HepG2 (cell line): Measurements from ENCODE around the gene TLK2. TPM values are rescaled to one million over a fixed set of nuclear protein-coding genes. Genes with fewer than 3 reads are reported as not detected.

Source experiments
- ATAC-seq: fragments of 200-7000 bp; cut with Tn5 transposase; 3 replicates; pipeline ENCODE4 v1.9.1; 2020; ENCODE audit warnings: mild to moderate bottlenecking, moderate library complexity
- Bru-seq: library from RNA; stranded (reverse); fragments of 400-500 nt; gene quantifications from one replicate; lab custom pipeline; 2021; lab: Mats Ljungman, UMichigan
- BruChase-seq, 2 experiments: library from RNA; stranded (reverse); fragments of 400-500 nt; gene quantifications; one replicate each; lab custom pipeline; 2021; lab: Mats Ljungman, UMichigan
- BruUV-seq: library from RNA; stranded (reverse); fragments of 400-500 nt; replicated peaks from 2 replicates; lab custom pipeline; 2021; lab: Mats Ljungman, UMichigan
- CTCF ChIA-PET: fragments of 300-600 bp; formaldehyde crosslinking; extraction: SDS; loops from one replicate; lab custom pipeline; 2021; ENCODE audit warnings: low total read pairs, inconsistent platforms, low intra/inter-chr PET ratio; lab: Yijun Ruan, JAX
- POLR2A ChIA-PET: fragments of 350-600 bp; sonication (Branson Sonifier 250); formaldehyde crosslinking; loops from one replicate; lab custom pipeline; 2020; ENCODE audit warnings: antibody characterized with exemption, inconsistent platforms; lab: Yijun Ruan, JAX
- DNase-seq: peaks from one replicate; pipeline ENCODE4 v3.0.0-alpha.2; 2015; ENCODE audit warnings: low spot score
- FAIRE-seq: peaks from 3 replicates; lab custom pipeline; 2011; peaks lifted over from hg19 to GRCh38; lab: Jason Lieb, UNC
- H2AFZ ChIP-seq: one replicate; pipeline ENCODE4 v1.6.1; 2011; ENCODE audit warnings: low read length, inconsistent platforms
- H3K27ac ChIP-seq: fragments of 300-600 bp; 3 replicates; pipeline ENCODE4 v1.8.0; 2011; ENCODE audit warnings: mixed run types, mild to moderate bottlenecking, mixed read lengths, low read length, inconsistent platforms; ENCODE audit not compliant: insufficient read depth; ENCODE audit errors: extremely low read length
- H3K27me3 ChIP-seq, 2 experiments: fragments of 200-600 bp in 1 of 2; 2 replicates in 1 of 2; 3 replicates in 1 of 2; pipeline versions ENCODE4 v1.6.0 to v1.8.0; 2011; ENCODE audit warnings: low read length in 2 of 2, mild to moderate bottlenecking in 2 of 2, moderate library complexity in 2 of 2, inconsistent platforms in 1 of 2; ENCODE audit not compliant: insufficient read depth in 2 of 2, control insufficient read depth in 1 of 2
- H3K36me3 ChIP-seq, 2 experiments: fragments of 200-600 bp in 1 of 2; replicated peaks in 1 of 2; 2 replicates in 1 of 2; 3 replicates in 1 of 2; pipeline versions ENCODE4 v1.5.1 to v1.8.0; 2011; ENCODE audit warnings: low read length in 2 of 2, inconsistent platforms in 1 of 2; ENCODE audit not compliant: insufficient read depth in 2 of 2, control insufficient read depth in 1 of 2
- H3K4me1 ChIP-seq: 2 replicates; pipeline ENCODE4 v1.5.1; 2012; ENCODE audit warnings: low read length, inconsistent platforms; ENCODE audit not compliant: insufficient read depth
- H3K4me2 ChIP-seq: 2 replicates; pipeline ENCODE4 v1.6.0; 2011; ENCODE audit warnings: low read depth, low read length, inconsistent platforms
- H3K4me3 ChIP-seq, 3 experiments: fragments of 200-600 bp in 1 of 3; sonication (generic), shearing (Covaris generic) in 1 of 3; replicated peaks in 1 of 3; 2 replicates each; pipeline ENCODE4 v1.5.1; 2011 to 2016; ENCODE audit warnings: low read length in 3 of 3, inconsistent platforms in 2 of 3, low read depth in 2 of 3, mild to moderate bottlenecking in 2 of 3, control low read depth in 1 of 3, mixed read lengths in 1 of 3; ENCODE audit not compliant: insufficient read depth in 1 of 3
- H3K79me2 ChIP-seq: one replicate; pipeline ENCODE4 v1.6.1; 2011; ENCODE audit warnings: low read length, inconsistent platforms; ENCODE audit not compliant: insufficient read depth
- H3K9ac ChIP-seq: 2 replicates; pipeline ENCODE4 v1.6.0; 2011; ENCODE audit warnings: mild to moderate bottlenecking, low read depth, low read length, inconsistent platforms; ENCODE audit not compliant: insufficient read depth
- H3K9me3 ChIP-seq: 2 replicates; pipeline ENCODE4 v1.5.1; 2012; ENCODE audit warnings: mild to moderate bottlenecking, low read length
- H4K20me1 ChIP-seq: 2 replicates; pipeline ENCODE4 v1.6.0; 2011; ENCODE audit warnings: inconsistent platforms, mild to moderate bottlenecking, low read length, moderate library complexity; ENCODE audit not compliant: insufficient read depth
- ARNT2 ChIP-seq: sonication (generic); formaldehyde crosslinking; IDR thresholded peaks from 2 replicates; pipeline ENCODE4 v1.8.0; 2022; ENCODE audit warnings: mild to moderate bottlenecking, low read depth, missing genetic modification reagents, moderate library complexity
- CHD2 ChIP-seq: IDR thresholded peaks from 2 replicates; pipeline ENCODE4 v1.6.1; 2011; ENCODE audit warnings: low read depth, low read length, improper control_type of control experiment
- GABPB1 ChIP-seq: IDR thresholded peaks from 2 replicates; pipeline ENCODE4 v1.6.1; 2016; ENCODE audit warnings: mild to moderate bottlenecking, missing genetic modification reagents, moderate library complexity, missing compliant biosample characterization
- KAT7 ChIP-seq: IDR thresholded peaks from 2 replicates; pipeline ENCODE4 v1.6.1; 2018; ENCODE audit warnings: borderline replicate concordance, missing compliant biosample characterization
- MAZ ChIP-seq, 2 experiments: sonication (generic) in 1 of 2; formaldehyde crosslinking in 1 of 2; IDR thresholded peaks; 2 replicates each; pipeline versions ENCODE4 v1.5.0 to v1.6.1; 2012 to 2020; ENCODE audit warnings: low read depth in 2 of 2, mild to moderate bottlenecking in 2 of 2, borderline replicate concordance in 1 of 2, improper control_type of control experiment in 1 of 2, low read length in 1 of 2, missing genetic modification reagents in 1 of 2, moderate library complexity in 1 of 2
- MYC ChIP-seq: sonication (generic); formaldehyde crosslinking; IDR thresholded peaks from 2 replicates; pipeline ENCODE4 v1.9.0; 2021; ENCODE audit warnings: missing genetic modification reagents, borderline replicate concordance
- NFYB ChIP-seq: sonication (generic); formaldehyde crosslinking; IDR thresholded peaks from 2 replicates; pipeline ENCODE4 v1.4.0; 2020; ENCODE audit warnings: missing genetic modification reagents
- SALL1 ChIP-seq: sonication (generic); formaldehyde crosslinking; IDR thresholded peaks from 2 replicates; pipeline ENCODE4 v1.8.0; 2022; ENCODE audit warnings: mild to moderate bottlenecking, missing genetic modification reagents
- TAF1 ChIP-seq: sonication (generic); formaldehyde crosslinking; IDR thresholded peaks from 2 replicates; pipeline ENCODE4 v1.4.0; 2020; ENCODE audit warnings: missing genetic modification reagents
- TAF15 ChIP-seq: fragments of 200-400 bp; formaldehyde crosslinking; IDR thresholded peaks from one replicate; pipeline ENCODE4 v1.6.1; 2018; ENCODE audit warnings: mild to moderate bottlenecking, low read depth, low read length; ENCODE audit not compliant: poor library complexity, severe bottlenecking
- TCF7L2 ChIP-seq: IDR thresholded peaks from 2 replicates; pipeline ENCODE4 v1.6.1; 2011; ENCODE audit warnings: mild to moderate bottlenecking, low read depth, low read length, moderate library complexity
- ZNF354B ChIP-seq: sonication (generic); formaldehyde crosslinking; IDR thresholded peaks from 2 replicates; pipeline ENCODE4 v1.8.0; 2022; ENCODE audit warnings: mild to moderate bottlenecking, missing genetic modification reagents
- ZNF563 ChIP-seq: sonication (generic); formaldehyde crosslinking; IDR thresholded peaks from 2 replicates; pipeline ENCODE4 v1.8.0; 2022; ENCODE audit warnings: mild to moderate bottlenecking, moderate library complexity, missing genetic modification reagents
- ZNF652 ChIP-seq: IDR thresholded peaks from 2 replicates; pipeline ENCODE4 v1.6.1; 2016; ENCODE audit warnings: low read depth, borderline replicate concordance
- ZNF792 ChIP-seq: IDR thresholded peaks from 2 replicates; pipeline ENCODE4 v1.6.1; 2016
- WGBS: methylation state at CpG from one replicate; pipeline ENCODE4 v1.1.6; 2017; ENCODE audit warnings: low lambda C conversion rate; 5-methylcytosine and 5-hydroxymethylcytosine counted together
- in situ Hi-C: cut with HindIII; loops from 2 replicates; pipeline ENCODE4 v1.10.0; 2017; ENCODE audit warnings: low pct_unique_long_range_greater_than_20kb; ENCODE audit not compliant: extremely low pct_ligation_motif_present
- intact Hi-C: fragments of 100-400 bp; cut with micrococcal nuclease; formaldehyde crosslinking; loops from one replicate; pipeline ENCODE4 v1.10.0; 2022; ENCODE audit not compliant: unreplicated experiment
- long read RNA-seq, 2 experiments: library from RNA in 1 of 2; library from polyadenylated mRNA in 1 of 2; stranded (forward) in 1 of 2; unstranded in 1 of 2; transcript quantifications; one replicate each; pipeline ENCODE4 v2.0.0, GENCODE V29; 2019 to 2022
- polyA minus RNA-seq, 3 experiments: library from RNA; depleted of rRNA, polyadenylated mRNA; stranded (reverse); fragments of >200 nt; gene quantifications; 2 replicates each; pipeline ENCODE4 v1.2.3, GENCODE V29; 2011; ENCODE audit warnings: low replicate concordance in 1 of 3
- polyA plus RNA-seq, 8 experiments: library from polyadenylated mRNA; depleted of rRNA in 3 of 8; stranded (reverse) in 7 of 8; unstranded in 1 of 8; fragments of >200 nt; fragmentation: Illumina TruSeq in 4 of 8; extraction: Trizol in 4 of 8; gene quantifications; 2 replicates each; pipeline versions ENCODE4 v1.2.1 to v1.2.3, GENCODE V29; 2011 to 2016; ENCODE audit warnings: low read depth in 4 of 8, missing spikeins in 1 of 8, mixed read lengths in 1 of 8; ENCODE audit not compliant: insufficient read depth in 1 of 8
- total RNA-seq, 5 experiments: library from RNA; depleted of rRNA; stranded (reverse); fragments of >200 nt; fragmentation: Illumina TruSeq; extraction: Trizol; gene quantifications; 2 replicates each; pipeline ENCODE4 v1.2.3, GENCODE V29; 2016; ENCODE audit warnings: low read depth in 1 of 5
- TF ChIP-seq, protein P1 (sequence below): conservative IDR thresholded peaks from 2 replicates; pipeline ENCODE4 v1.6.1; 2018; ENCODE audit warnings: missing genetic modification reagents
- TF ChIP-seq, protein P2 (sequence below): sonication (generic); formaldehyde crosslinking; IDR thresholded peaks from 2 replicates; pipeline ENCODE4 v1.4.0; 2020; ENCODE audit warnings: missing genetic modification reagents

The TLK2 gene
- 58.7 and 64.6 TPM in 2 replicates for total RNA-seq (2016; rRNA removed; fragmentation: Illumina TruSeq; extraction: Trizol)
- 34.5 and 37.0 TPM in 2 replicates for total RNA-seq (2016; cell fraction: cytosol; rRNA removed; fragmentation: Illumina TruSeq; extraction: Trizol; ENCODE audit: low read depth)
- 57.0 and 69.7 TPM in 2 replicates for total RNA-seq (2016; cell fraction: insoluble cytoplasmic fraction; rRNA removed; fragmentation: Illumina TruSeq; extraction: Trizol)
- total RNA-seq (2016; cell fraction: membrane; rRNA removed; fragmentation: Illumina TruSeq; extraction: Trizol) = 52.6 and 60.1 TPM in 2 replicates
- 52.2 and 62.5 TPM in 2 replicates for total RNA-seq (2016; cell fraction: nucleus; rRNA removed; fragmentation: Illumina TruSeq; extraction: Trizol)
- 58.8 and 60.8 TPM in 2 replicates for polyA plus RNA-seq (2011; rRNA removed)
- polyA plus RNA-seq (2011; cell fraction: cytosol; rRNA removed) = 34.3 and 44.3 TPM in 2 replicates
- polyA plus RNA-seq (2011; cell fraction: nucleus; rRNA removed) = 34.8 and 35.7 TPM in 2 replicates
- polyA plus RNA-seq (2012) = 25.7 and 28.6 TPM in 2 replicates
- polyA plus RNA-seq (2016; cell fraction: cytosol; fragmentation: Illumina TruSeq; extraction: Trizol; ENCODE audit: low read depth) = 8.7 and 9.3 TPM in 2 replicates
- polyA plus RNA-seq (2016; cell fraction: insoluble cytoplasmic fraction; fragmentation: Illumina TruSeq; extraction: Trizol; ENCODE audit: low read depth) = 47.4 and 53.6 TPM in 2 replicates
- 23.7 and 27.0 TPM in 2 replicates for polyA plus RNA-seq (2016; cell fraction: membrane; fragmentation: Illumina TruSeq; extraction: Trizol; ENCODE audit: low read depth)
- polyA plus RNA-seq (2016; cell fraction: nucleus; fragmentation: Illumina TruSeq; extraction: Trizol; ENCODE audit: insufficient read depth, low read depth) = 36.7 and 42.8 TPM in 2 replicates
- 105 and 145 TPM in 2 replicates for polyA minus RNA-seq (2011; rRNA and poly(A)+ RNA removed; ENCODE audit: low replicate concordance)
- 50.6 and 60.3 TPM in 2 replicates for polyA minus RNA-seq (2011; cell fraction: cytosol; rRNA and poly(A)+ RNA removed)
- 101 and 125 TPM in 2 replicates for polyA minus RNA-seq (2011; cell fraction: nucleus; rRNA and poly(A)+ RNA removed)
- Bru-seq, nascent RNA = percentile 86 among the genes with signal in this experiment
- BruChase-seq, experiment 1, labeled RNA remaining after a 6-hour chase = percentile 79 among the genes with signal in this experiment
- BruChase-seq, experiment 2, labeled RNA remaining after a 2-hour chase = percentile 79 among the genes with signal in this experiment
- long read RNA-seq, experiment 1, partial matches to known transcripts = 1 of 5 reads
- long read RNA-seq, experiment 1, other reads (novel, unspliced or antisense) = 2 of 5 reads
- long read RNA-seq, experiment 2, transcript TLK2-208 (1 exons, 3,536 nt) = major isoform, 22 of 71 reads
- long read RNA-seq, experiment 2, partial matches to known transcripts = 17 of 71 reads
- long read RNA-seq, experiment 2, other reads (novel, unspliced or antisense) = 29 of 71 reads

DNA sequence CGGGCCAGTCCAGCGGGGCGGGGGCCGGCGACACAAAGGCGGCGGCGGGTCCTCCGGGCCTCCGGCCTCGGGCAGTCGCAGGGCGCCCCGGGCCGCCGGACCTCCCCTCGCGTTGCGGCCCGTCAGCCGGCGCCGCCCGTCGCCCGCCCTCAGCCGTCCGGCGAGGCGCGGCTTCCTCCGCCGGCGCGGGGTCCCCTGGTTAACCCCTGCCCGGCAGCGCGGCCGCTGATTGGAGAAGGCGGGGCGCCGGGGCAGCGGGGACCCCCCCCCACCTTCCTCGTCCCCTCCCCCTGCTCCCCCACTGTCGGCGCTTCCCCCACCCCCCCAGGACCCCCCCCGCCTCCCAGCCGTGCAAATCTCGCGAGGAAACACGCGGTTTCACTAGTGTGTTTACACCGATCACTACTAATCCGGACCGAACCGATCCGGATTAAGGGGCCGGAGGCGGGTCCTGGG, at the start of gene TLK2:
TLK2 (plus strand) TSS at position 402 of the 456 bp plus-strand sequence. CDS start 2,301 bp downstream, outside the sequence.
- in situ Hi-C loops (no loop called here), intact Hi-C loops (no loop called here)
- H2AFZ ChIP-seq = no peak within 1 kb of the TSS
- ATAC-seq (peak; percentile 92), FAIRE-seq (no peak), DNase-seq (peak; percentile 69)
- H4K20me1 ChIP-seq = peaks cover 14% of the 10 kb centered on the region; the same call in 1 of the 2 replicates
- H3K9me3 ChIP-seq = no peaks in the 10 kb centered on the region
- H3K79me2 ChIP-seq = peaks cover 38% of the 10 kb centered on the region
- H3K4me2 ChIP-seq = peak within 1 kb of the TSS; percentile 81
- ChIA-PET POLR2A (no interaction called here), CTCF (no interaction called here)
- no TSS peak for BruUV-seq
- 0% methylated on average over 4 of the region's 59 CpGs for WGBS
- H3K36me3 ChIP-seq = no peaks in the 10 kb centered on the region; a peak in 1 of 5 replicates
- peak within 1 kb of the TSS; percentile 68 for H3K27ac ChIP-seq
- H3K4me1 ChIP-seq = peaks cover 39% of the 10 kb centered on the region
- peak within 1 kb of the TSS; percentile 83 for H3K9ac ChIP-seq
- peak within 1 kb of the TSS; percentile 78 to 93 (median 81) for H3K4me3 ChIP-seq
- H3K27me3 ChIP-seq = no peaks in the 10 kb centered on the region; a peak in 1 of 5 replicates
- TF ChIP-seq, protein P1, sequence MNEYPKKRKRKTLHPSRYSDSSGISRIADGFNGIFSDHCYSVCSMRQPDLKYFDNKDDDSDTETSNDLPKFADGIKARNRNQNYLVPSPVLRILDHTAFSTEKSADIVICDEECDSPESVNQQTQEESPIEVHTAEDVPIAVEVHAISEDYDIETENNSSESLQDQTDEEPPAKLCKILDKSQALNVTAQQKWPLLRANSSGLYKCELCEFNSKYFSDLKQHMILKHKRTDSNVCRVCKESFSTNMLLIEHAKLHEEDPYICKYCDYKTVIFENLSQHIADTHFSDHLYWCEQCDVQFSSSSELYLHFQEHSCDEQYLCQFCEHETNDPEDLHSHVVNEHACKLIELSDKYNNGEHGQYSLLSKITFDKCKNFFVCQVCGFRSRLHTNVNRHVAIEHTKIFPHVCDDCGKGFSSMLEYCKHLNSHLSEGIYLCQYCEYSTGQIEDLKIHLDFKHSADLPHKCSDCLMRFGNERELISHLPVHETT (CRISPR knock-in tag) = peak; percentile 78
- peak; percentile 35; the same call in 1 of the 2 replicates for TF ChIP-seq CHD2
- TF ChIP-seq NFYB (CRISPR knock-in tag) = peak; percentile 30; the same call in 1 of the 2 replicates
- no peak for TF ChIP-seq ZNF354B
- TF ChIP-seq TAF15 = no peak
- TF ChIP-seq TCF7L2 = no peak
- peak; percentile 71 for TF ChIP-seq MYC (CRISPR knock-in tag)
- TF ChIP-seq KAT7 (CRISPR knock-in tag) = peak; percentile 24; the same call in 1 of the 2 replicates
- no peak for TF ChIP-seq ZNF792 (CRISPR knock-in tag)
- TF ChIP-seq ARNT2 = peak; percentile 68; the same call in 1 of the 2 replicates
- peak; percentile 49; the same call in 1 of the 2 replicates for TF ChIP-seq SALL1 (CRISPR knock-in tag)
- TF ChIP-seq, protein P2, sequence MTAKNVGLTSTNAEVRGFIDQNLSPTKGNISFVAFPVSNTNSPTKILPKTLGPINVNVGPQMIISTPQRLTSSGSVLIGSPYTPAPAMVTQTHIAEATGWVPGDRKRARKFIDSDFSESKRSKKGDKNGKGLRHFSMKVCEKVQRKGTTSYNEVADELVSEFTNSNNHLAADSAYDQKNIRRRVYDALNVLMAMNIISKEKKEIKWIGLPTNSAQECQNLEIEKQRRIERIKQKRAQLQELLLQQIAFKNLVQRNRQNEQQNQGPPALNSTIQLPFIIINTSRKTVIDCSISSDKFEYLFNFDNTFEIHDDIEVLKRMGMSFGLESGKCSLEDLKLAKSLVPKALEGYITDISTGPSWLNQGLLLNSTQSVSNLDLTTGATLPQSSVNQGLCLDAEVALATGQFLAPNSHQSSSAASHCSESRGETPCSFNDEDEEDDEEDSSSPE = peak; percentile 37; the same call in 1 of the 2 replicates
- 0 out of 2 replicates have a peak, but pooled peaks have one; percentile 50 for TF ChIP-seq MAZ (IDR thresholded peaks at IDR 0.05; ENCODE audit: borderline replicate concordance, low read depth, low read length)
- peak; percentile 72 for TF ChIP-seq MAZ (CRISPR knock-in tag; IDR thresholded peaks at IDR 0.05; ENCODE audit: low read depth)
- peak; percentile 67 for TF ChIP-seq ZNF652 (CRISPR knock-in tag)
- TF ChIP-seq ZNF563 (CRISPR knock-in tag) = peak; percentile 62; the same call in 1 of the 2 replicates
- TF ChIP-seq TAF1 = peak; percentile 31; the same call in 1 of the 2 replicates
- peak; percentile 53; the same call in 1 of the 2 replicates for TF ChIP-seq GABPB1 (CRISPR knock-in tag)
